ENCODE results near the gene CHML. TPM values are rescaled to one million over a fixed set of nuclear protein-coding genes. Genes with fewer than 3 reads are reported as not detected.

CHML gene
- 2.1 and 8.9 TPM in 2 replicates for total RNA-seq (ENCODE audit: low replicate concordance)

GRCh38 chr1:241640149-241640866, at the start of gene CHML, which contains the start of gene OPN3:
Gene CHML (minus strand): TSS chr1:241640369. CDS start chr1:241635766, 4,603 bp downstream.
Gene OPN3 (minus strand): TSS chr1:241640369. CDS start chr1:241640254, 115 bp downstream.

GRCh38 chr1:241652012-241652411, 11.8 kb upstream of the CHML start, which contains the start of gene WDR64:
Gene WDR64 (plus strand): TSS chr1:241652281. CDS start chr1:241652485, 204 bp downstream.

Other genes with a start within 250 kb of the CHML start
- 95.7 and 111 TPM in 2 replicates for gene FH, start 120.6 kb downstream of the CHML start, total RNA-seq (ENCODE audit: low replicate concordance)
- gene KMO, start 108.0 kb downstream of the CHML start, total RNA-seq (ENCODE audit: low replicate concordance), result not detected in 2 replicates
- 7.4 and 16.8 TPM in 2 replicates for gene OPN3, start within 50 bp of the CHML start, total RNA-seq (ENCODE audit: low replicate concordance)
- gene WDR64, start 11.9 kb upstream of the CHML start, total RNA-seq (ENCODE audit: low replicate concordance), result not detected in 2 replicates
- gene EXO1, start 207.8 kb upstream of the CHML start, total RNA-seq (ENCODE audit: low replicate concordance), result 2.5 and 3.6 TPM in 2 replicates

Measured in smooth muscle cell of the coronary artery (primary cell).